HG02943 (cell line): ENCODE results near the gene RFX2.
"Not testable (repeated sequence)": the region's sequence is repeated elsewhere in the genome, so short reads cannot be mapped to it uniquely, and the experiment has no call there.

ENCODE experiments used
- ATAC-seq: cut with Tn5 transposase; IDR thresholded peaks from one replicate; pipeline ENCODE4 v1.9.1; 2021; ENCODE audit warnings: mild to moderate bottlenecking, low read depth, moderate library complexity; ENCODE audit not compliant: unreplicated experiment

The RFX2 gene

GRCh38 chr19:6042776-6043726 lies 67.2 kb downstream of the RFX2 start:
- no peak for ATAC-seq

DNA sequence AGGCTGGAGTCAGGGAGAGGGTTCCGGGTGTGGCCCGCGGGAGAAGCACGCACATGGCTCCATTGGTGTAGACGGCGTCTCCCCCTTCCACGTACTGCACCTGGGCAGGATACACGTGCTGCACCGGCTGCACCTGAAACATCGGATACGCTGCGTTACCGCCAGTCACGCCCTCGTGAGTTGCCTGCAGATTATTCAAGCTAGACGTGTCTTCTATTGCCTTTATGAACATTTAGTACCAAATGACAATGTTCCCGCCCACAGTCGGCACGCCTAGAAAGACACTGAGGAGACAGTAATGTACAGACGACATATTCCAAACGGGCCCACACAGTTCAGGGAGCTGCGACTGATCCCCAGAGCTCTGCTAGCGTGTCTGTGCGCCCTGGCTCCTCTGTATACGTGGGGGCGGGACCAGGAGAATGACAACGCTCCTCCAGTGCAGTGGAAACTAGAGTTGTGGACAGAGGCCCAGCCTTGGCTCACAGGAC lies 68.3 kb downstream of the RFX2 start:
- ATAC-seq = no peak

DNA sequence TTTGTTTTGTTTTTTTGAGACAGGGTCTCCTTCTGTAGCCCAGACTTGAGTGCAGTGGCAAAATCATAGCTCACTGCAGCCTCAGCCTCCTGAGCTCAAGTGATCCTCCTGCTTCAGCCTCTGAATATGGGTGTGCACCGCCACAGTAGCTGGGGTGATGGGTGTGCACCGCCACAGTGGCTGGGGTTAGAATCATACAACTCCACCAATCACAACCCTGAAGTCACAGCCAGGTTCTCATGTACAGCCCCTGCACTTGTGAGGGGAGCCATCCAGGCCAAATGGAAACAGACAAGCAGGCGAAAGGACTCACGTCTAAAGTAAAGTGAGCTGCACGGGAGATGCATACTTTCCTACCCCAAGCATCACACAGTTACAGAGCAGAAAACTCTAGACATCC lies 69.2 kb downstream of the RFX2 start:
- ATAC-seq = no peak

- no peak for ATAC-seq
Observed at GRCh38 chr19:6039566-6040225, 70.6 kb downstream of the RFX2 start.

DNA sequence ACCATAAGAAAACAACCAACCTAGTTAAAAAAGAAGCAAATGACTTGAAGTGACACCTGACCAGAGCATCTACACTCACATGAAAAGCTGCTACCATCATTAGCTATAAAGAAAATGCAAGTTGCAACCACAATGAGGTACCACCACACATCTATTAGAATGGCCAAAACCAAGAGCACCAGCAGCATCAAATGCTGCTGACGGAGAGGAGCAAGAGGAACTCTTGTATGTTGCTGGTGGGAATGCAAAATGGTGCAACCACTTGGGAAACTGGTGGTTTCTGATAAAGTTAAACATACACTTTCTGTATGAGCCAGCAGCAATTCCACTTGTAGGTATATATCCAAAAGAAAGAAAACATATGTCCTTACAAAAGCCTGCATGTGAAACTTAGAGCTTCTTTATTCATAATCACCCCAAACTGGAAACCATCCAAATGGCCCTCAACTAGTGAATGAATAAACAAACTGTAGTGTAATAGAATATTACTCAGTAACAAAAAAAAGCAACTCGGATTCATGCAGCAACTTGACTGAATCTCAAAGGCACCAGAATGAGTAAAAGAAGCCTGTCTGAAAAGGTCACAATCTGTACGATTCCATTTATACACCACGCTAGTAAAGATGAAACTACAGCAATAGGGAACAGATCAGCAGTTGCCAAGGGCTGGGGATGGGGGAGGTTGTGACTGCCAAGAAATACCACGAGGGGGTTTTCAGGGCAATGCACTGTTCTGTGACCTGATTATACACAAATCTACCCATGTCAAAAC lies 71.5 kb downstream of the RFX2 start:
- no peak for ATAC-seq

GRCh38 chr19:6035026-6035425 lies 75.3 kb downstream of the RFX2 start:
- ATAC-seq = no peak

- no peak for ATAC-seq
Observed at GRCh38 chr19:6034512-6034911, 75.8 kb downstream of the RFX2 start.

DNA sequence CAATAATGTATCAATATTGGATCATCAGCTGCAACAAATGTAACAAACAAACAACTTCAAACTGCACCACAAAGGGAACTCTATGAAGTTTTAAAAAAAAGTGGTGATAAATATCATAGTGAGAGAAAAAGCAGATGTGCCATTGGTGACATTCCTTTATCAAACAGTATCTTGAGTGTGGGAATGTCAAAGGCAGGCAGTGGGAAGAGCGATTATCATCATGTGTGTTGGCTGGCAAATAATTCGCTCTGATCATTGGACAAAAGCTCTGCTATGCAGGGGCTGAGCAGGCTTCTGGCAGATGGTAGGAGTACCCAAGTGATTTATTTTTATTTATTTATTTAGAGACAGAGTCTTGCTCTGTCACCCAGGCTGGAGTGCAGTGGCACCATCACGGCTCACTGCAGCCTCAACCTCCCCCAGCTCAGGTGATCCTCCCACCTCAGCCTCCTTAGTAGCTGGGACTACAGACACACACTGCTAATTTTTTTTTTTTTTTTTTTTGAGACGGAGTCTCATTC lies 76.5 kb downstream of the RFX2 start:
- ATAC-seq = no peak

DNA sequence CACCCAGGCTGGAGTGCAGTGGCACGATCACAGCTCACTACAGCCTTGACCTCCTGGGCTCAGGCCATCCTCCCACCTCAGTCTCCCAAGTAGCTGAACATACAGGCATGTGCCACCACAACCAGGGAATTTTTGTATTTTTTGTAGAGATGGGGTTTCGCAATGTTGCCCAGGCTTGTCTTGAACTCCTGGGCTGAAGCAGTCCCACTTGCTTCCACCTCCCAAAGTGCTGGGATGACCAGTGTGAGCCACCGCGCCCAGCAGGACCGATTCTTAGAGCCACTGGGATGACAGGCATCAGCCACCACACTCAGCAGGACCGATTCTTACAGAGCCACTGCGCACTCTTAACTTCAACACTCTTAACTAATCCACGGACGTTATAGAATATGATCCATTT lies 77.5 kb downstream of the RFX2 start:
- no peak for ATAC-seq

GRCh38 chr19:6032381-6032780 lies 77.9 kb downstream of the RFX2 start:
- ATAC-seq = no peak

DNA sequence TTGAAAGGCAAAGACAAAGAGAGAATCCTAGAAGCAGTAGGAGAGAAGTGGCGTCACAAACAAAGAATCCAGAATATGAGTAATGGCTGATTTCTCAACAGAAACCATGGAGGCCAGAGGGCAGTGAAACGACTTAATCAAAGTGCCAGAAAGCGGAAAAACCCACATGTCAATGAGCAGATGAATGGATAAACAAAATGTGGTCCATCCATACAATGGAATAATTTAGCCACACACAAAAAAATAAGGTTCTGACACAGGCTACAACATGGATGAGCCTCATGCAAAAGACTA lies 80.1 kb downstream of the RFX2 start:
- no peak for ATAC-seq

DNA sequence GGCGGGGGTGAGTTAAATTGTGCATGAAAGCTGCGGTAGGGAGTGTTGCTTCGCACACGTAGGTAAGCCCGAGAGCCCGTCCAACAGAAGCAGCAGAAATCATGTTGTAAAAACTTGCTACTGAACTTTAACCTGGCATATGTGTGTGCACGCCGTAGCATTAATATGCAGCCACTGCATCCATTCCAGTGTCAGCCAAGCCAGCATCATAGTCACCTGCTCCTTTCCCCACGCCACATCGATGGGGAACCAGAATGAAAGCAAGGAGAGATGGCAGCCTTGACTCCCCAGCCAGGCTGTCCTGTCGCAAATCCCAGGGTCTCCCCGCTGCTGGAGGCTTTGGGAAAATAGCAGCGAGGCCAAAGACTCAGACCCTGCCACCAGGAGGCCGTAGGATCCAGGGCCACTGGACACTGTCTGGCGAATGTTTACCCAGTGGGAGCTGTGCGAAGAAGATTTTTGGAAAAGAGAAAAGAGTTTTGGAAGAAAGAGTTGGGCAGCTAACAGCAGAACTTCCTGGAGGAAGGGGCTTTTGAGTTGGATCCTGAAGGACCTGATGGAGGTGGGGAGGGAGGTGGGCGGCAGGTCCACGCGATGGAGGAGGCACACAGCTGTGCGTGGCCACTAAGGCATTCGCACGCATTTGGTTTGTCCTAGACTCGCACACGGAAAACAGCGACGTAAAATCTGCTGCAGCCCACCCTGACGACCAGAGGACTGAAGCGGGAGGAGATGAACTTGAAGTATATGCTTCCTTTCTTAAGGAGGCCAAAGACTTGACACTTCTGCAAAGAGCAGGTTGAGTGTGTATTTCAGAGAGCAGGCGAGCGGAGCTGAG lies 83.7 kb downstream of the RFX2 start:
- ATAC-seq = no peak

- ATAC-seq = not testable (repeated sequence)
Observed at GRCh38 chr19:6024756-6025155, 85.5 kb downstream of the RFX2 start.

DNA sequence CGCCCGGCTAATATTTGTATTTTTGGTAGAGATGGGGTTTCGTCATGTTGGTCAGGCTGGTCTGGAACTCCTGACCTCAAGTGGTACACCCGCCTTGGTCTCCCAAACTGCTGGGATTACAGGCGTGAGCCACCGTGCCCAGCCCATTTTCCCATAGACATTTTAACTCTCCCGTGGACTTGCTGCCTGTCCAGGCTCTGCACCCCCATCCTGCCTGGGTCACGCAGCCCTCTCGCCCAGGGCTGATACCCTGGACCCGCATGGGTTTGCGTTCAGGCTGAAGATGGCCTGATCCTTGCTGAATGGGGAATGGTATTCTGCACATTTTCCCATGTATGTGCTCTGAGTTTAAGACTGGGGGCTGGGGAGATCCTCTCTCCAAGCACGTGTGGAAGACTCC lies 86.4 kb downstream of the RFX2 start:
- no peak for ATAC-seq

DNA sequence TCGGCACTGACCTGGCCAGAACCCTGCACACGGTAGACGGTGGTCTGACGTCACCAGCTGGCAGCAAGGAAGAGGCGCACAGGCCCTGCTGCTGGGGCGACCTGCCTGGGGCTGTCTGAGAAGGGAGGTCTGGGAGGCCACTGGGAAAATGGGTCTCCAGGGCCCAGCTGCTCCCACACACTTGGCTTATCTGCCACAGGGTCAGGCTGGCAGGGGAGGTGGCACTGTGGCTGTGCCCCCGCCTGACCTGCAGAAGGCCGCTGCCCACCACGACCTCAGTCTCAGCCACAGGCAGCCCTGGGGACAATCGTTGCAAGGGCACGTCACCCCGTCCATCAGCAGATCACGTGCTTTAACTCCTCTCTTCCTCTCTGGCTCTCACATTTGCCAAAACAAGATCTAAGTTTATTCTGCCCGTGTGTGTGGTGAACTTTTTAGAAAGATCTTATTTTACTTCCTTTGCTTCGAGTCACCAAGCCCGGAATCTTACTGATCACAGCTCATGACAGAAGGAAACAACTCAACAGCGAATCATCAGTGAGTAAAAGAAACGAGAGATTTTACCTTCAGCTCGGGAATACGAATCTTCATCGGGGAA lies 87.1 kb downstream of the RFX2 start:
- ATAC-seq = no peak

DNA sequence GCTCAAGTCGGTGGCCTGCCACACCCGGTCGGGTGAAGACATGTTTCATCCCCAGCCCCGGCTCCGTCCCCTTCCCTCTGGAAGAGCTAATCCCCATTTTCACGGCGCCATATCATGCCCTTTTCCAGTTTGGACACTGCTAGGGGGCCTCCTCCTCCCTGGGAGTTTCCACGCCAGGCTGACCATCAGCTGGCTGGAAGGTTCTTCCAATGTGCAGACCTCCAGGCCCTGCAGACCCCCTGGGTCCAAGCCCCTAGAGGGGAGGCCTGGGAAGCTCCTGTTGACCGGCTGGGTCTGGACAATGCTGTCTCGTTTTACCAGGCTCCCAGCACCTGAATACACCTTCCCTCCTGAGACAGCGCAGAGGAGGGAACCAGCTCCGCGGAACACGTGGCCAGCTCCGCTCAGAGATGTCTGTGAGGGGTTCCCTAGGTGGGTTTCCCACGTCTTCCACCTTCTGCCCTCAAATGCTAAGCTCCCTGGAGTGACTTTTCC lies 87.7 kb downstream of the RFX2 start:
- ATAC-seq = no peak

DNA sequence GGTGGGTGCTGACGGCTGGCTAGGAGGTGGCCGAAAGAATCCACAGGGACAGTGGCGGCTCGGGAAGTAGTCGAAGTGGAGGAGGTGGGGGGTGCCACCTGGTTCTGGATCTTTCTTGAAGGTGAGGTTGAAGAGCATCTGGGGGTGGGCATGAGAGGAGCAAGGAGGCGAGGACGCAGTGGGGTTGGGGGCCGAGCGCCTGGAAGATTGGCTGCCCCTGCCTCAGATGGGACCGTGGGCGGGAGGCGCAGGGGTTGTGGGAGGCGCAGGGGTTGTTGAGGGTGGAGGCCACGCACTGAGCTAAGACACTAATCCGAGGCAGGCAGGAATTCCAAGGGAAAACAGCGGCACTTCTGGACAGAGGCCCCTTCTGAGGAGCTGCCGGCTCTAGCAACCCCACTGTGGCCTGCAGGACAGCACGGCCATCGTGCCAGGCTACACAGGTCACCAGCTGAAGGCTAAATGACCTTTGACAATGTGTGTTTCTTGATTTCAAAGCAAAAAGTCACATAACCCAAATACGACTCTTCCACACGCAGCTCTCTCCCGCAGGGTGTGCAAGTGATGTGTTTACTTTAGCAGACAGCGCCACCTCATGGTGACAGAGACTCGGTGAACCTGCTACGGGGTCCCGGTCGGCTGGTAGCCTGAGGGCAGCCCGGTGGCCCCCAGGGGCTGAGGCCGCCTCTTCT lies 88.3 kb downstream of the RFX2 start:
- ATAC-seq = no peak

- no peak for ATAC-seq
Observed at GRCh38 chr19:6020972-6021805, 89.1 kb downstream of the RFX2 start.
